Measurements from ENCODE around the gene CCR2.

DNA sequence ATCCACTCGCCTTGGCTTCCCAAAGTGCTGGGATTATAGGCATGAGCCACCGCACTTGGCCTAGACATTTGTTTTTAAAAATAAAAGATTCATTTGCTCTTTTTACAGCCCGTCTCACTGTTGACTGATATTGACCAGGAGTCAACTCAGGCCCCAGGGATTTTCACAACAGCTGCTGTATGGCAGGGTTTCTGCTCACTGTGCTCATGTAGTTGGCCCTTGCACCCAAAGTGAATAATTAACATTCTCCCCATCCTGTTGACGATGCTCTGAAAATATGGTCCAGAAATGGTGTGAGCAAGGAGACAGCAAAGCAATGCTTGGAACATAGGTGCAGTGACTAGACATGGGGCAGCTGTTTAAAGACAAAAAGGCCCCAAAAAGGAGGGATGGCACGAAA, 13.9 kb downstream of the CCR2 start:
- TF ChIP-seq, protein P1, sequence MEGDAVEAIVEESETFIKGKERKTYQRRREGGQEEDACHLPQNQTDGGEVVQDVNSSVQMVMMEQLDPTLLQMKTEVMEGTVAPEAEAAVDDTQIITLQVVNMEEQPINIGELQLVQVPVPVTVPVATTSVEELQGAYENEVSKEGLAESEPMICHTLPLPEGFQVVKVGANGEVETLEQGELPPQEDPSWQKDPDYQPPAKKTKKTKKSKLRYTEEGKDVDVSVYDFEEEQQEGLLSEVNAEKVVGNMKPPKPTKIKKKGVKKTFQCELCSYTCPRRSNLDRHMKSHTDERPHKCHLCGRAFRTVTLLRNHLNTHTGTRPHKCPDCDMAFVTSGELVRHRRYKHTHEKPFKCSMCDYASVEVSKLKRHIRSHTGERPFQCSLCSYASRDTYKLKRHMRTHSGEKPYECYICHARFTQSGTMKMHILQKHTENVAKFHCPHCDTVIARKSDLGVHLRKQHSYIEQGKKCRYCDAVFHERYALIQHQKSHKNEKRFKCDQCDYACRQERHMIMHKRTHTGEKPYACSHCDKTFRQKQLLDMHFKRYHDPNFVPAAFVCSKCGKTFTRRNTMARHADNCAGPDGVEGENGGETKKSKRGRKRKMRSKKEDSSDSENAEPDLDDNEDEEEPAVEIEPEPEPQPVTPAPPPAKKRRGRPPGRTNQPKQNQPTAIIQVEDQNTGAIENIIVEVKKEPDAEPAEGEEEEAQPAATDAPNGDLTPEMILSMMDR (IDR thresholded peaks at IDR 0.05; ENCODE audit: poor library complexity, severe bottlenecking): no peak
- TF ChIP-seq EP300 (conservative IDR thresholded peaks at IDR 0.05; ENCODE audit: poor library complexity, severe bottlenecking) (no peak), RAD21 (conservative IDR thresholded peaks at IDR 0.05) (no peak)

Data from neural cell (in vitro differentiated cells).